Measurements from ENCODE around the gene CLDN19. TPM values are rescaled to one million over a fixed set of nuclear protein-coding genes. Genes with fewer than 3 reads are reported as not detected.
A peak's percentile ranks its signal among the peaks of the same experiment; 100 is the strongest.

Gene CLDN19
- total and polyA plus RNA-seq, 2 of the 8 experiments (the other 6 are each of a cell fraction or from before 2014, with no cell fraction given), result 9.7 to 17.2 TPM

DNA sequence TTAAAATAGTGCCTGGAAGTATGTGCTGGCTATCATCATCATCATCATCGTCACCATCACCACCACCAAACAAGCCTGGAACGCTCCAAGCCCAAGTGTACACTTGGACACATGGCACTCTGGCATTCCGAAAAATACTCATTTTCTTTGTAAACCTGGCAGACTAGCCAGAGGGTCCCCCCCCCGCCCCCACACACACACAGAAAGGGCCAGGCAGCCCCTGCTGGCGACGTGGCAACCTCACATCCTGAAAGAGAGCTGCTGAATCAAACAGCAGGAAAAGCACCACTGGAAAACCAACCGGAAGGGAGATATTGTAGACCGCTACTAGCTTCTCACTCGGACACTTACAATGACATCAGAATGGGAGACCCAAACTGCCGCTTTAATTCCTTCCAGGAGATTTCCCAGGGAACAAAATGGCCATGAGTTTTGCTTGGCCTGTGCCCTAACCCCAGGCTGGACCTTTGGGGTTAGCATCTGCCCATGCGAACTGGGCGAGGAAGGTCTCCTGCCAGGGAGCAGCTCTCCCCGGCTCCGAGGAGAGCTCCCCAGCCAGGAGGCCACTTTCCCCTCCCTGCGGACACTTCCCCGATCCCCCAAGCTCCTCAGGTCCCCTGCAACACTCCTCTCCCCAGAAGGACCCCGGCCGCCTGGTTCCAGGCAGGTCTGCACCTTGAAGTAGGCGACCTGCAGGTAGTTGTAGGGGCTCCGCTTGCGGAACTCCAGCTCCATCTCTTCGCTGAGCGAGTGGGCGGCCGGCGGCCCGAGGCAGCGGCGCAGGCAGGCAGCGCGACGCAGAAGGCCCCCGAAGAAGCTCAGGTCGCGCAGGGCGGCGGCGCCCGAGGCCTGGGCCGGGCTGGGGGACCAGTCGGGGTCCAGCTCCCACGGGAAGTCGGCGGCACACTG, 26.1 kb upstream of the CLDN19 start (continued):
- TF ChIP-seq, protein P1, sequence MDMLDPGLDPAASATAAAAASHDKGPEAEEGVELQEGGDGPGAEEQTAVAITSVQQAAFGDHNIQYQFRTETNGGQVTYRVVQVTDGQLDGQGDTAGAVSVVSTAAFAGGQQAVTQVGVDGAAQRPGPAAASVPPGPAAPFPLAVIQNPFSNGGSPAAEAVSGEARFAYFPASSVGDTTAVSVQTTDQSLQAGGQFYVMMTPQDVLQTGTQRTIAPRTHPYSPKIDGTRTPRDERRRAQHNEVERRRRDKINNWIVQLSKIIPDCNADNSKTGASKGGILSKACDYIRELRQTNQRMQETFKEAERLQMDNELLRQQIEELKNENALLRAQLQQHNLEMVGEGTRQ (IDR thresholded peaks at IDR 0.05; ENCODE audit: low read length), result no peak
- no peak for TF ChIP-seq NANOG (IDR thresholded peaks at IDR 0.05; ENCODE audit: insufficient read depth, low read depth, low read length, poor library complexity, severe bottlenecking)
- 0 out of 4 replicates have a peak, but pooled peaks of 1 of the 2 experiments have one; percentile 54 for TF ChIP-seq SIN3A (conservative IDR thresholded peaks at IDR 0.05 in 1 of 2, IDR thresholded peaks at IDR 0.05 in 1 of 2; ENCODE audit: low read depth in 1 of 2, low read length in 2 of 2)
- TF ChIP-seq, protein P2, sequence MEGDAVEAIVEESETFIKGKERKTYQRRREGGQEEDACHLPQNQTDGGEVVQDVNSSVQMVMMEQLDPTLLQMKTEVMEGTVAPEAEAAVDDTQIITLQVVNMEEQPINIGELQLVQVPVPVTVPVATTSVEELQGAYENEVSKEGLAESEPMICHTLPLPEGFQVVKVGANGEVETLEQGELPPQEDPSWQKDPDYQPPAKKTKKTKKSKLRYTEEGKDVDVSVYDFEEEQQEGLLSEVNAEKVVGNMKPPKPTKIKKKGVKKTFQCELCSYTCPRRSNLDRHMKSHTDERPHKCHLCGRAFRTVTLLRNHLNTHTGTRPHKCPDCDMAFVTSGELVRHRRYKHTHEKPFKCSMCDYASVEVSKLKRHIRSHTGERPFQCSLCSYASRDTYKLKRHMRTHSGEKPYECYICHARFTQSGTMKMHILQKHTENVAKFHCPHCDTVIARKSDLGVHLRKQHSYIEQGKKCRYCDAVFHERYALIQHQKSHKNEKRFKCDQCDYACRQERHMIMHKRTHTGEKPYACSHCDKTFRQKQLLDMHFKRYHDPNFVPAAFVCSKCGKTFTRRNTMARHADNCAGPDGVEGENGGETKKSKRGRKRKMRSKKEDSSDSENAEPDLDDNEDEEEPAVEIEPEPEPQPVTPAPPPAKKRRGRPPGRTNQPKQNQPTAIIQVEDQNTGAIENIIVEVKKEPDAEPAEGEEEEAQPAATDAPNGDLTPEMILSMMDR (IDR thresholded peaks at IDR 0.05; ENCODE audit: control extremely low read depth in 1 of 3, insufficient read depth in 1 of 3, low read depth in 1 of 3, low read length in 3 of 3), result peak; percentile 49 to 61 (median 52)
- TF ChIP-seq RFX5 (IDR thresholded peaks at IDR 0.05; ENCODE audit: borderline replicate concordance, low read depth, low read length), result no peak
- no peak for TF ChIP-seq CREB1 (IDR thresholded peaks at IDR 0.05)
- peak; percentile 14; the same call in 1 of the 2 replicates for TF ChIP-seq RBBP5 (IDR thresholded peaks at IDR 0.05; ENCODE audit: borderline replicate concordance, low read depth, low read length)
- TF ChIP-seq GTF2F1 (IDR thresholded peaks at IDR 0.05; ENCODE audit: borderline replicate concordance, low read depth, low read length), result no peak
- TF ChIP-seq ASH2L (IDR thresholded peaks at IDR 0.05; ENCODE audit: low read length), result no peak
- no peak for TF ChIP-seq CBX5 (IDR thresholded peaks at IDR 0.05; ENCODE audit: low read depth, low read length)
- no peak for TF ChIP-seq NRF1 (IDR thresholded peaks at IDR 0.05; ENCODE audit: low read depth, low read length)
- no peak for TF ChIP-seq KDM1A (IDR thresholded peaks at IDR 0.05; ENCODE audit: borderline replicate concordance, low read length)
- no peak for TF ChIP-seq RNF2 (IDR thresholded peaks at IDR 0.05; ENCODE audit: borderline replicate concordance, low read depth, low read length, missing control alignments, poor library complexity, severe bottlenecking)
- no peak for TF ChIP-seq POLR2A (IDR thresholded peaks at IDR 0.05; ENCODE audit: control extremely low read depth in 1 of 2, low read depth in 2 of 2, low read length in 2 of 2)
- TF ChIP-seq CHD1 (IDR thresholded peaks at IDR 0.05; ENCODE audit: low read depth, low read length), result no peak
- TF ChIP-seq KDM5A (IDR thresholded peaks at IDR 0.05; ENCODE audit: low read length), result no peak
- no peak for TF ChIP-seq CHD2 (IDR thresholded peaks at IDR 0.05; ENCODE audit: low read length)
- peak in 1 of 2 experiments; percentile 42; a peak in 1 of 4 replicates for TF ChIP-seq HDAC2 (IDR thresholded peaks at IDR 0.05; ENCODE audit: borderline replicate concordance in 1 of 2, low read depth in 2 of 2, low read length in 2 of 2)
- no peak for TF ChIP-seq YY1 (IDR thresholded peaks at IDR 0.05; ENCODE audit: low read depth, low read length)

All from H1 (cell line).